ENCODE data around the gene LPAR2. TPM values are rescaled to one million over a fixed set of nuclear protein-coding genes. Genes with fewer than 3 reads are reported as not detected.

LPAR2 gene
- total and polyA plus RNA-seq, 10 of the 15 experiments (the other 5 are each of a cell fraction or from before 2014, with no cell fraction given), result 0.98 to 23.8 (median 10.2) TPM

DNA sequence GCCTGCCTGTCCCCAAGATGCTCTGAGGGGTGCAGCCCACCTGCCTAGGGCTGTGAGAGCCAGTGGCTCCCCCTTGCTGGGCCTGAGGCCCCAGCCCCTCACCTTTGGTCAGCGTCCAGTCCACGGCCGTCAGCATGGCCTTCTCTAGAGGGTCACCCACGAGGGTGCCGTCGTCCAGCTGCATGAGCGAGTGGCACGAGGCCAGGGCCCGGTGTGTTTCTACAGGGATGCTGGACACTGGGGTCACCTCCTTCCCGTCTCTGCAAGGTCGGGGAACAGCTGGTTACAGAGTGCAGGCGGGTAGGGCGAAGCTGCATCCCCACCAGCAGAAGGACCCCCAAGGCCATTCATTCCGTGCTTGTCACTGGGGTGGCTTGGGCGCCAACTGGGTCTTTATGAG is 26.4 kb upstream of the LPAR2 start (continued):
- TF ChIP-seq, protein P1, sequence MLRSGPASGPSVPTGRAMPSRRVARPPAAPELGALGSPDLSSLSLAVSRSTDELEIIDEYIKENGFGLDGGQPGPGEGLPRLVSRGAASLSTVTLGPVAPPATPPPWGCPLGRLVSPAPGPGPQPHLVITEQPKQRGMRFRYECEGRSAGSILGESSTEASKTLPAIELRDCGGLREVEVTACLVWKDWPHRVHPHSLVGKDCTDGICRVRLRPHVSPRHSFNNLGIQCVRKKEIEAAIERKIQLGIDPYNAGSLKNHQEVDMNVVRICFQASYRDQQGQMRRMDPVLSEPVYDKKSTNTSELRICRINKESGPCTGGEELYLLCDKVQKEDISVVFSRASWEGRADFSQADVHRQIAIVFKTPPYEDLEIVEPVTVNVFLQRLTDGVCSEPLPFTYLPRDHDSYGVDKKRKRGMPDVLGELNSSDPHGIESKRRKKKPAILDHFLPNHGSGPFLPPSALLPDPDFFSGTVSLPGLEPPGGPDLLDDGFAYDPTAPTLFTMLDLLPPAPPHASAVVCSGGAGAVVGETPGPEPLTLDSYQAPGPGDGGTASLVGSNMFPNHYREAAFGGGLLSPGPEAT (IDR thresholded peaks at IDR 0.05; ENCODE audit: low read depth), result no peak
- no peak for TF ChIP-seq SIN3A (IDR thresholded peaks at IDR 0.05; ENCODE audit: low read depth, low read length)

DNA sequence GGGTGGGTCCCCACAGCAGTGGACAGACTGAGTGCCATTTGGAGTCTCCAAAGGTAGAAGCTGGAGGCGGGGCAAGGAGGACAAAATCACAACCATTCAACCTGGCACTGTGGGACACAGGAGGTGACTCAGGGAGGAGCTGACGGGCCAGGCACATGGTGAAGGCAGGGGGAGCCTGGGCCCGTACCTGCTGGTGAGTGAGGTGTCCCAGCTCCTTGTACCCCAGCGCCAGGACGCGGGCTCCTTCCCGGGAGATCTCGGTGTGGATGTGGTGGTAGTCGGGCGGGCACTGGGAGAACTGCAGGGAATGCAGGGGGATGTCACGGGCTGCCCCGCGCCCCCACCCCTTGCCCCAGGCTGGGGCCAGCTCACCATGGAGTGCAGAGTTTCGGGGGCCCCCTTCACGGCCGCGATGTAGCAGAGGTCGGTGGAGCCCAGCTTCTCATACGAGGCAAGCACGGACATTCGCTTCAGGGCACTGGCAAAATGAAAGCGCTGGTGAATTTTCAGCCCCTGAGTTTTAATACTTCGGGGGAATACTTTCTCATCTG is 25.7 kb upstream of the LPAR2 start:
- no peak overlapping the region for H3K4me3 ChIP-seq
- 94% methylated on average over 20 of the region's 23 CpGs for WGBS (ENCODE audit: insufficient coverage, insufficient replicate concordance, low lambda C conversion rate, missing lambda C conversion rate)
- DNase-seq (ENCODE audit: low read depth, low spot score), result no peak
- ChIA-PET POLR2A (no interaction called here), SMC1A (ENCODE audit: uncharacterized antibody, unreplicated experiment) (no interaction called here), RAD21 (ENCODE audit: unreplicated experiment) (no interaction called here), CTCF (interaction anchor here (1.5 kb wide), 1 partner anchor 100 kb away, joined by 5 read pairs; no protein-coding TSS in a partner anchor)
- no peak overlapping the region for H3K9ac ChIP-seq (ENCODE audit: control insufficient read depth, insufficient read depth, low read length)
- no peak overlapping the region for H3K4me2 ChIP-seq (ENCODE audit: control insufficient read depth, insufficient read depth)
- H4K20me1 ChIP-seq (ENCODE audit: control insufficient read depth, insufficient read depth), result no peaks in the 10 kb centered on the region
- TF ChIP-seq RAD51 (IDR thresholded peaks at IDR 0.05) (no peak), ZNF384 (IDR thresholded peaks at IDR 0.05; ENCODE audit: borderline replicate concordance, low read depth, low read length) (no peak), KLF5 (IDR thresholded peaks at IDR 0.05; ENCODE audit: partially characterized antibody) (no peak)
- no peak overlapping the region for H3K27ac ChIP-seq (ENCODE audit: control insufficient read depth, insufficient read depth)
- H3K27me3 ChIP-seq (replicated peaks in 1 of 2; ENCODE audit: control insufficient read depth in 2 of 2, insufficient read depth in 2 of 2, low read length in 1 of 2), result no peaks in the 10 kb centered on the region
- in situ Hi-C loops (cut with MboI), result no loop called here
- H3K9me3 ChIP-seq (replicated peaks; ENCODE audit: control insufficient read depth, insufficient read depth, low read length), result no peaks in the 10 kb centered on the region
- H2AFZ ChIP-seq (ENCODE audit: control insufficient read depth, low read depth, low read length), result no peak overlapping the region
- H3K36me3 ChIP-seq (ENCODE audit: control insufficient read depth in 2 of 2, insufficient read depth in 2 of 2, low read length in 1 of 2), result peaks cover 50 to 81% of the 10 kb centered on the region in 2 experiments
- no peak for ATAC-seq
- BruUV-seq (replicated peaks), result no TSS peak
- intact Hi-C loops (cut with micrococcal nuclease; ENCODE audit: unreplicated experiment), result no loop called here
- no peaks in the 10 kb centered on the region for H3K4me1 ChIP-seq (ENCODE audit: control insufficient read depth, insufficient read depth, low read length)
- no peak for FAIRE-seq
- H3K79me2 ChIP-seq (ENCODE audit: control insufficient read depth, insufficient read depth, low read length), result no peaks in the 10 kb centered on the region

Measured in GM12878 (cell line).